ENCODE data around the gene PCDHB1. TPM values are rescaled to one million over a fixed set of nuclear protein-coding genes. Genes with fewer than 3 reads are reported as not detected.

PCDHB1 gene
- total and polyA plus RNA-seq, 12 donors: not detected

DNA sequence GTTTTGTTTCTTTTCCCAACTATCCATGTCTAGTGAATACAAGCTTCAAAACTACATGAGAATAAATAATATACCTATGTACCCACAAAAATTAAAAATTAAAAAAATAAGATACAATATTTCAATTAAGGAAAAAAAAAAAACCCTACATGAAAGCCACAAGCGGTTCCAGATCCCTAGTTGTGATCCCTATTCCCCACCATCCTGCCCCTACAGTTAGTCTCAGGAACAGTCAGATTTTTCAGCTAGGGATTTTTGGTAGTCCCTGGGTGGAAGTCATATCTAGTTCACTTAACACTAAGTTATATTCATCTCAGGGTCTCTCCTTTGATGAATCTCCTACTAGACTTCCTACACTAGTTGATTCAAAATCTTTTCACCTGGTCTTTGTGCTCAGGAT lies 18.5 kb upstream of the PCDHB1 start:
- peaks cover 0 to 31% (median 2%) of the 10 kb centered on the region in 7 donors for H3K27me3 ChIP-seq
- 65 to 71% methylated on average over 1 of the region's 1 CpG for WGBS, 2 donors
- no peak for ATAC-seq

DNA sequence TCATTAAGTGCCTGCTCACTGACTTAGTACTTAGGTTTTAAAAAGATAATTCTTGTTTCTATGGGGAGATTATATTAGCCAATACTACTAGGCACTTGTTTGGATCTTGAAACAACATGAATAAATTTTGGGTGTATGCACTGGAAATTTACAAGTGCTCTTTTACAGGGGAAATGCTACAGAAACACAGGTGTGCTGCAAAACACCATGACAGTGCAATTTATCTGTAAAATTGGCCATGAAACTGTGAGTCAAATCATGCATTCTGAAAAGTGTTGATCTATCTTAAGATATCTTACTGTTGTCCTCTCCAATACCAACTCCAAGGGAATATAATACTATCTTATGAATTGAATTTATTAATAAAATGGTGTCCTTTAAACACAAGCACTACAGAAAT lies 12.1 kb upstream of the PCDHB1 start:
- Histone ChIP-seq H3K27ac (no peak overlapping the region), H3K27me3 (peaks cover 0 to 16% (median 1%) of the 10 kb centered on the region in 7 donors), H3K36me3 (no peaks in the 10 kb centered on the region), H3K4me3 (no peak overlapping the region), H3K4me1 (peaks cover 0 to 13% (median 8%) of the 10 kb centered on the region in 9 donors), H3K9me3 (peaks cover 0 to 7% (median 0%) of the 10 kb centered on the region in 11 donors)
- DNase-seq (no peak), ATAC-seq (no peak)
- TF ChIP-seq, protein P1, sequence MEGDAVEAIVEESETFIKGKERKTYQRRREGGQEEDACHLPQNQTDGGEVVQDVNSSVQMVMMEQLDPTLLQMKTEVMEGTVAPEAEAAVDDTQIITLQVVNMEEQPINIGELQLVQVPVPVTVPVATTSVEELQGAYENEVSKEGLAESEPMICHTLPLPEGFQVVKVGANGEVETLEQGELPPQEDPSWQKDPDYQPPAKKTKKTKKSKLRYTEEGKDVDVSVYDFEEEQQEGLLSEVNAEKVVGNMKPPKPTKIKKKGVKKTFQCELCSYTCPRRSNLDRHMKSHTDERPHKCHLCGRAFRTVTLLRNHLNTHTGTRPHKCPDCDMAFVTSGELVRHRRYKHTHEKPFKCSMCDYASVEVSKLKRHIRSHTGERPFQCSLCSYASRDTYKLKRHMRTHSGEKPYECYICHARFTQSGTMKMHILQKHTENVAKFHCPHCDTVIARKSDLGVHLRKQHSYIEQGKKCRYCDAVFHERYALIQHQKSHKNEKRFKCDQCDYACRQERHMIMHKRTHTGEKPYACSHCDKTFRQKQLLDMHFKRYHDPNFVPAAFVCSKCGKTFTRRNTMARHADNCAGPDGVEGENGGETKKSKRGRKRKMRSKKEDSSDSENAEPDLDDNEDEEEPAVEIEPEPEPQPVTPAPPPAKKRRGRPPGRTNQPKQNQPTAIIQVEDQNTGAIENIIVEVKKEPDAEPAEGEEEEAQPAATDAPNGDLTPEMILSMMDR (IDR thresholded peaks at IDR 0.05): no peak
- intact Hi-C loops (cut with DNase I): no loop called here

More for the DNA sequence above, 18.5 kb upstream of the PCDHB1 start:
- Histone ChIP-seq H3K36me3 (no peaks in the 10 kb centered on the region), H3K27ac (no peak overlapping the region), H3K4me1 (no peaks in the 10 kb centered on the region), H3K4me3 (no peak overlapping the region), H3K9me3 (no peaks in the 10 kb centered on the region)
- TF ChIP-seq, protein P1 (IDR thresholded peaks at IDR 0.05): no peak
- intact Hi-C loops (cut with DNase I): no loop called here
- DNase-seq: no peak

DNA sequence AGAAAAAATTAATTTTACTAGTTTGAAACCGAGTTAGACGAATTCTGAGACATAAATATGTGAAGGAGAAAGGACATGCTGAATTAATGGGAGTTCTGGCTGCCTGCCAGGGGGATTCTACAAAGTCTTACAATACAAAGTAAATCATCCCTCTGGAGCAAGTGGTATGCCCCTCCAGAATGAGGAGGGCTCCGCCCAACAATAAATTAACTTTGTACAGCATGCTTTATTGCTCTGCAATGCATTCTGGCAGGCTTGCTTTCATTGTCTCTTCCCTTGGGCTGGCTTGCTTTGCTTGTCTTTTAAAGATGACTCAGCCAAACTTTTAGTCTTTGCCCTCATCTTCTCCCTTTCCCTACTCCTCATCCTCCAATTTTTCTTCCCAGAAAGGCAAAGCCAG lies 11.7 kb upstream of the PCDHB1 start:
- TF ChIP-seq, protein P1 (IDR thresholded peaks at IDR 0.05): no peak
- 51 to 58% methylated on average over 3 of the region's 3 CpGs for WGBS, 2 donors
- DNase-seq: no peak

DNA sequence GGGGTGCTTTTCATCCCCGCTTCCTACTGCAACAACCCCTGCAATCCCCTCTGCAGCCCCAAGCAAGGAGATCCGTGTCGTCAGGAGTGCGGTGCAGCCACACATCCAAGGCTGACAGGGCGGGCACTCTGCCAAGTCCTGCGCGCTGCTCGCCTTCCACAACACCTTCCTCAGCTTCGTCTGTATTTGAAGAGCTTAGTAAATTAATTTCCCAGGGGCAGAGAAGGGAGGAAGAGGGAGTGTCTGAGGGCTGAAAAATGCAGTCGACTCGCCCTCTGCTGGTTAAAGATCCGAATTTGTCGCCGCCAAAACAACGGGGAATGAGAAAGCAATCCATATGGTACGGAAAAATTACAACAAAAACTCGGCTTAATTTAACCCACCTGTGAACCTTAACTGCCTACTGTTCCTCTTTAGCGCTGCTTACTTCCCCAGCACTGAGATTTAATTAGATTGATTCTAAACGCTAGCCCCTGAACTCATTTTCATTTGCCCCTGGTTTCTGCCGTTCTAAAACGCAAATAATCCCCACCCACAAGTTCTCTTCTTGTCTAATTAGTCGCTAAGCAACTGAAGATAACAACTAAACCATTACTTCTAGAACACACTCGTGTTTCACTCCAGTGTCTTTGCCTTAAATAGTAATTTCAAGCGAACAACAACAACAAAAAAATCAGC lies 10.9 kb upstream of the PCDHB1 start:
- no peaks in the 10 kb centered on the region for H3K36me3 ChIP-seq
- H3K9me3 ChIP-seq: peaks cover 0 to 7% (median 0%) of the 10 kb centered on the region in 11 donors
- ATAC-seq (peak in 7 of 8 donors; percentile 43 to 82 (median 52)), DNase-seq (peak; percentile 9 to 18)
- TF ChIP-seq, protein P1 (IDR thresholded peaks at IDR 0.05): peak in 7 of 9 donors; percentile 32 to 60 (median 39)
- 5 to 8% methylated on average over 24 of the region's 24 CpGs for WGBS, 2 donors
- peak overlapping the region in 9 of 10 donors; percentile 23 to 56 (median 36) for H3K4me3 ChIP-seq
- peaks cover 0 to 28% (median 11%) of the 10 kb centered on the region in 7 donors for H3K27me3 ChIP-seq
- peak overlapping the region in 2 of 10 donors; percentile 30 to 40 for H3K27ac ChIP-seq
- intact Hi-C loops (cut with DNase I): loop anchor here in 5 of 10 donors (5.0 to 10.0 kb wide), 9 partner anchors 113 to 668 kb away; partner anchors contain the start of genes PCDHA13 (in 3 of the 5), PCDHA11 (in 2 of the 5), PCDHA7 (in 2 of the 5) and PCDHAC1 (in 1 of the 5)
- peaks cover 0 to 13% (median 8%) of the 10 kb centered on the region in 9 donors for H3K4me1 ChIP-seq

More for the DNA sequence above, 11.7 kb upstream of the PCDHB1 start:
- ATAC-seq: no peak
- Histone ChIP-seq H3K4me1 (peaks cover 0 to 13% (median 8%) of the 10 kb centered on the region in 9 donors), H3K4me3 (no peak overlapping the region), H3K27me3 (peaks cover 0 to 21% (median 5%) of the 10 kb centered on the region in 7 donors), H3K9me3 (peaks cover 0 to 7% (median 0%) of the 10 kb centered on the region in 11 donors), H3K36me3 (no peaks in the 10 kb centered on the region), H3K27ac (no peak overlapping the region)
- intact Hi-C loops (cut with DNase I): no loop called here

Measured in heart right ventricle (tissue), 16 donors.